Motor neuron (in vitro differentiated cells): ENCODE data around the gene IL32. TPM values are rescaled to one million over a fixed set of nuclear protein-coding genes. Genes with fewer than 3 reads are reported as not detected.

Experiments
- ATAC-seq, 8 experiments: fragments of 200-7000 bp; cut with Tn5 transposase; replicated peaks in 6 of 8; 2 replicates each; pipeline ENCODE4 v1.8.0; 2021; ENCODE audit warnings: mild to moderate bottlenecking in 8 of 8, moderate library complexity in 8 of 8
- H3K27ac ChIP-seq, 2 donors: fragments of 250-450 bp; sonication (Bioruptor Pico); 2 replicates each; pipeline ENCODE4 v1.9.0; 2021; ENCODE audit warnings: antibody characterized with exemption in 2 of 2, mild to moderate bottlenecking in 2 of 2, moderate library complexity in 1 of 2
- H3K4me1 ChIP-seq, 2 donors: fragments of 250-450 bp; sonication (Bioruptor Pico); replicated peaks in 1 of 2; 2 replicates each; pipeline ENCODE4 v1.6.1; 2021; ENCODE audit warnings: antibody characterized with exemption in 2 of 2, mild to moderate bottlenecking in 2 of 2, moderate library complexity in 1 of 2
- H3K4me3 ChIP-seq, 5 donors: fragments of 250-450 bp; sonication (Bioruptor Pico); 2 replicates each; pipeline ENCODE4 v1.9.0; 2021; ENCODE audit warnings: antibody characterized with exemption in 5 of 5, mild to moderate bottlenecking in 5 of 5, moderate library complexity in 4 of 5
- WGBS, 10 experiments: fragments of 450-650 bp; shearing (Covaris generic); methylation state at CpG; one replicate each; pipeline ENCODE4 v1.0.0; 2022; 5-methylcytosine and 5-hydroxymethylcytosine counted together
- in situ Hi-C, 9 experiments: fragments of 400-800 bp; cut with MboI; loops; one replicate each; pipeline ENCODE4 v1.15.0; 2021; ENCODE audit warnings: low sequenced_read_pairs in 9 of 9, low pct_unique_long_range_greater_than_20kb in 2 of 9; ENCODE audit not compliant: unreplicated experiment in 9 of 9
- total RNA-seq, 8 experiments: library from RNA; unstranded; fragments of 300-600 nt; gene quantifications; 2 replicates each; pipeline versions ENCODE4 v1.2.3 to v1.2.4, GENCODE V29; 2022

Gene IL32
- total RNA-seq, 8 experiments from 2014 or later: 0.22 to 41.3 (median 4.0) TPM

GRCh38 chr16:3030222-3031212 is 34.9 kb upstream of the IL32 start:
- Histone ChIP-seq H3K27ac (no peak overlapping the region), H3K4me1 (peaks cover 3 to 9% of the 10 kb centered on the region in 2 donors), H3K4me3 (no peak overlapping the region)
- in situ Hi-C loops: loop anchor here in 1 of 9 experiments (25.0 kb wide), 1 partner anchor 107 kb away; the partner anchor contains the start of gene ZNF213
- no peak for ATAC-seq
- 45 to 100% (median 60%) methylated on average over 1 to 14 of the region's 33 CpGs; no CpG with 5 or more reads in 5 of the 10 experiments for WGBS, 10 experiments

GRCh38 chr16:3032624-3033023 is 32.8 kb upstream of the IL32 start:
- Histone ChIP-seq H3K27ac (no peak overlapping the region), H3K4me1 (peaks cover 3 to 9% of the 10 kb centered on the region in 2 donors), H3K4me3 (no peak overlapping the region)
- ATAC-seq: no peak
- in situ Hi-C loops: loop anchor here in 1 of 9 experiments (25.0 kb wide), 1 partner anchor 105 kb away; the partner anchor contains the start of gene ZNF213
- 0 to 90% (median 31%) methylated on average over 1 to 4 of the region's 7 CpGs; no CpG with 5 or more reads in 3 of the 10 experiments for WGBS, 10 experiments

DNA sequence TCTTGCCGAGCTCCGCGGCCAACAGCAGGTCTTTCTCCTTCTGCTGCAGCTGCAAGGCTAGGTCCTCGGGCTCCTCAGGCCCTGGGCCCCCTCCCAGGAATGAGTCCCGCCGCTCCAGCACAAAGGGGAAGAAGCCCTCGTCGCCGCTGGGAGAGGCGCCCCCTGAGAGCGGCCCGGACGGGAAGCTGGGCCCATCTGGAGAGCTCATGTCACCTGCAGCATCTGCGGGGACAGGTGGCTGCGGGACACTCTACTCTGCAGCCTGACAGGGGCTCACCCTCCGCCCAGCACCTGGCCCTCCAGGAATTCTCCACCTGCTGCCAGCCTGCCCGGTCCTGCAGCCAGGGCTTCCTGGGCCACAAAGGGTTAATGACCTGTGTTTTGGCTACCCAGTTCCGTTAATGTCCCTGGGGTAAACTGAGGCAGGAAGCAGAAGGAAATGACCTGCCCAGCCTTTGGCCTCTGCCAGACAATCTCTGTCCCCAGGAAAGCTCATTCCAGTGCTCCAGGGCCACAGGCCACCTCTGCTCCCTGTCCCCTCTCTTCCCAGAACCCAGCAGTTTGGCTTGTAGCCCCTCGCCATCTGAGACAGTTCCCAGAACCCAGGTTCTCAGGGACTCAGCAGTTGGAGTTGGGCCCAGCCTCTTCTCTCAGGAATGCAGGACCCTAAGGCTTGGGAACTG is 30.0 kb upstream of the IL32 start:
- ATAC-seq: no peak
- H3K4me3 ChIP-seq: no peak overlapping the region
- WGBS, 10 experiments: 20 to 100% (median 60%) methylated on average over 1 to 11 of the region's 19 CpGs; no CpG with 5 or more reads in 5 of the 10 experiments

DNA sequence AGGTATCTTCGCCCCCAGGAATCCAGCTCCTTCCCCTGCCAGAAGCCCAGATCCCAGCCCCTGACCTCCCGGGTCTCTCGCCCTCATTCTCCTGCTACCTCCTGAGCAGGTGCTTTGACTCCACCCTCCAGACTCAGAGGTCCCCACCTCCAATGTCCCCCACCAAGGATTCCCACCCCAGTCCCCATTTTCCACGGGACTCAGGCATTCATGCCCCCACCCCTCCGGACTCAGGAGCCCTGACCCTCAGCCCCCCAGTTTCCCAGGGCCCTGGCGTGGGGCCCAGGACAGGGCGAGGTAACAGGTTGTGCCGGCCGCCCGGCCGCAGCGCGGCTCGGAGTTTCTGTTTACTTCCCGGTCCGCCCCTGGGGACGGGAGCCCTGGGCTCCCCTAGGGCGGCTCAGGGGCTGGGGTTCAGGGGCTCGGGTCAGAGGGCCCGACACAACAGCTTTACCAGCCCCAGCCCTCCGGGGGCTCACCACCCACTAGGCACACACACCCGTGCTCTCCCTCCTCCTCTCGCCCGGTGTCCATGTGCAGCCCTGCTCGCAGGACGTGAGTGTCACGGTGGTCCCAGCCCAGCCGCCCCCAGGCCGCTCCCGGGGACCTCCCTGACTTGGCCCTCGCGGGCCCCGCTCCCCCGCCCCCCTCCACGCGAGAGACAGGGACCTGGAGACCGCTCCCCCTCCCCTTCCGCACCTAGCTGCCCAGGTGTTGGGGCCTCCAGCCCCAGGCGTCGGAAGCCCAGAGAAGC is 29.3 kb upstream of the IL32 start:
- no peak overlapping the region for H3K4me3 ChIP-seq
- H3K4me1 ChIP-seq: no peaks in the 10 kb centered on the region
- 10% methylated on average over 2 of the region's 40 CpGs; no CpG with 5 or more reads in 9 of the 10 experiments for WGBS, 10 experiments
- peak in 6 of 8 experiments; percentile 10 to 23 (median 16) for ATAC-seq
- H3K27ac ChIP-seq: no peak overlapping the region
- in situ Hi-C loops: loop anchor here in 1 of 9 experiments (25.0 kb wide), 1 partner anchor 101 kb away; the partner anchor contains the start of gene ZNF213

More for the DNA sequence above, 30.0 kb upstream of the IL32 start:
- in situ Hi-C loops: loop anchor here in 1 of 9 experiments (25.0 kb wide), 1 partner anchor 102 kb away; the partner anchor contains the start of gene ZNF213
- Histone ChIP-seq H3K4me1 (no peaks in the 10 kb centered on the region), H3K27ac (no peak overlapping the region)

GRCh38 chr16:3036726-3037315 is 28.6 kb upstream of the IL32 start, which contains the start of gene BICDL2:
TSS of gene BICDL2 (minus strand) at chr16:3036944. CDS start at chr16:3035496, 1,448 bp downstream.
- Histone ChIP-seq H3K4me3 (no peak within 1 kb of the TSS), H3K27ac (no peak within 1 kb of the TSS), H3K4me1 (no peaks in the 10 kb centered on the region)
- in situ Hi-C loops: loop anchor here in 1 of 9 experiments (25.0 kb wide), 1 partner anchor 100 kb away; the partner anchor contains the start of gene ZNF213
- 10 to 100% (median 51%) methylated on average over 1 to 6 of the region's 44 CpGs; no CpG with 5 or more reads in 4 of the 10 experiments for WGBS, 10 experiments
- ATAC-seq: peak in 2 of 8 experiments; percentile 7 to 9

GRCh38 chr16:3038256-3038655 is 27.2 kb upstream of the IL32 start:
- Histone ChIP-seq H3K27ac (no peak overlapping the region), H3K4me3 (no peak overlapping the region), H3K4me1 (no peaks in the 10 kb centered on the region)
- ATAC-seq: peak in 4 of 8 experiments; percentile 12 to 32 (median 22)
- WGBS, 10 experiments: 8 to 50% methylated on average over 1 to 2 of the region's 11 CpGs; no CpG with 5 or more reads in 8 of the 10 experiments
- in situ Hi-C loops: loop anchor here in 1 of 9 experiments (25.0 kb wide), 1 partner anchor 99 kb away; the partner anchor contains the start of gene ZNF213

- WGBS, 10 experiments: 60 to 83% (median 75%) methylated on average over 1 to 4 of the region's 5 CpGs; no CpG with 5 or more reads in 6 of the 10 experiments
- no peak for ATAC-seq
Measured at GRCh38 chr16:3038896-3039295, 26.5 kb upstream of the IL32 start.

DNA sequence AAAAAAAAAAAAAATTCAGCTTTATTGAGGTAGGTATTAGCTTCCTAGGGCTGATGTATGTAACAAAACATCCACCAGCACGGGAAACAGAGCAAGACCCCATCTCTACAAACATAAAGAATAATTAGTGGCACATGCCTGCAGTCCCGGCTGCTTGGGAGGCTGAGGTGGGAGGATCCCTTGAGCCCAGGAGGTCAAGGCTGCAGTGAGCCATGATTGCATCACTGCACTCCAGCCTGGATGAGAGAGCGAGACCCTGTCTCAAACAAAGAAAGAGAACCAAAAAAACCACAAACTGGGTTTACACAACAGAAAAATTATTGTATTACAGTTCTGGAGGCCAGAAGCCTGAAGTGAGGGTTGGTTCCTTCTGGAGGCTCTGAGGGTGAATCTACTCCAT is 23.1 kb upstream of the IL32 start:
- 19 to 100% (median 64%) methylated on average over 1 to 3 of the region's 3 CpGs; no CpG with 5 or more reads in 1 of the 10 experiments for WGBS, 10 experiments
- in situ Hi-C loops: loop anchor here in 1 of 9 experiments (25.0 kb wide), 1 partner anchor 95 kb away; the partner anchor contains the start of gene ZNF213
- peaks cover 8 to 9% of the 10 kb centered on the region in 2 donors for H3K4me1 ChIP-seq

More at GRCh38 chr16:3038896-3039295, 26.5 kb upstream of the IL32 start:
- Histone ChIP-seq H3K27ac (no peak overlapping the region), H3K4me1 (no peaks in the 10 kb centered on the region), H3K4me3 (no peak overlapping the region)
- in situ Hi-C loops: loop anchor here in 1 of 9 experiments (25.0 kb wide), 1 partner anchor 98 kb away; the partner anchor contains the start of gene ZNF213

GRCh38 chr16:3044708-3045107 is 20.7 kb upstream of the IL32 start:
- Histone ChIP-seq H3K4me3 (no peak overlapping the region), H3K27ac (no peak overlapping the region), H3K4me1 (peaks cover 8 to 9% of the 10 kb centered on the region in 2 donors)
- 77 to 100% (median 93%) methylated on average over 1 to 6 of the region's 6 CpGs; no CpG with 5 or more reads in 2 of the 10 experiments for WGBS, 10 experiments
- in situ Hi-C loops: loop anchor here in 1 of 9 experiments (25.0 kb wide), 1 partner anchor 93 kb away; the partner anchor contains the start of gene ZNF213
- no peak for ATAC-seq

More for the DNA sequence above, 23.1 kb upstream of the IL32 start:
- Histone ChIP-seq H3K4me3 (no peak overlapping the region), H3K27ac (no peak overlapping the region)
- no peak for ATAC-seq

DNA sequence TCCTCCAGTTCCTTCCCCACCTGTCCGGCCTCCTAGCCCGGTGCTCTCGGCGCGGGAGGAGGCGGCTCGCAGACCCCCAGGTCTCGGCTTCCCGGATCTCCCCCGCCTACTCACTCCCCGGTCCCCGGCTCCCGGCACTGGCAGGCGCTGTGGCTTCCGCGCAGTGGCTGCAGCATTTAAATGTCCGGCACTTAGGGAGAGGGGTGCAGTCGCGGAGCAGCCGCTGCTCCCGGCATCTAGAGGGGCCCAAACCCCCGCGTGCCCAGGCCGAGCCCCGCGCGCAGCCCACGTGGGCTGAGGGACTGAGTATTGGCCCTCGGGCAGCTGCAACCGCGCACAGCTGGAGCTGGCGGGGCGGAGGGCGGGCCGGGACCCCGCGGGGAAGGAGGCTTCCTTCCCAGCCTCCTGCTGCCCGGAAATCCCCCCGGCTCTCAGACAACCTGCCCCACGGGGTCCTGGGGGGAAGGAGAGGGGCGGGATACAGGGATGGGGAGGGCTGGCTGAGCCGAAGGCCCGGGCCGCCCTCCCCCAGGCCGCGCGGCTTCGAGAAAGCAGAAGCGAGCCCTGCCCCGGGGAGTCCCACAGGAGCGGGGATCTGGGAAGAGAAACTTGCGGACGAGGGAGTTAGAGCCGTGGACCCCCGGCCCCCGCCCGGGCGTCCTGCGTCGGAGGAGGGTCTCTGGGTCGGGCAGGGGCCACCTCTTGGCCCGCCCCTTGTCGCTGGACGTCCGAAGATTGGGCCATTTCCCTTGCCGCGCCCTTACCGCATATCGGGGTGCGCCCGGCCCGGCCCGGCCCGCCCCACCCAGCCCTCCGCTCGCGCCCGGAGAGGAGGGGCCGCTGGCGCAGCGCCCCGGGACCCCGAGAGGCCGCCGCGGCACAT is 19.4 kb upstream of the IL32 start, which contains the start of gene MMP25:
TSS of gene MMP25 (plus strand) at position 804 of the 883 bp plus-strand sequence. CDS start 357 bp downstream, outside the sequence.
- peak; percentile 51 to 68 (median 62) for ATAC-seq
- Histone ChIP-seq H3K27ac (no peak within 1 kb of the TSS), H3K4me3 (peak within 1 kb of the TSS in 4 of 5 donors; percentile 12 to 36 (median 18)), H3K4me1 (peaks cover 8 to 9% of the 10 kb centered on the region in 2 donors)
- in situ Hi-C loops: loop anchor here in 1 of 9 experiments (25.0 kb wide), 1 partner anchor 91 kb away; the partner anchor contains the start of gene ZNF213
- 0% methylated on average over 1 to 2 of the region's 86 CpGs; no CpG with 5 or more reads in 8 of the 10 experiments for WGBS, 10 experiments
